Measurements from ENCODE around the gene ECEL1. TPM values are rescaled to one million over a fixed set of nuclear protein-coding genes. Genes with fewer than 3 reads are reported as not detected.

Gene ECEL1
- total RNA-seq, 1 donor from 2014 or later: not detected

Other genes starting within 250 kb of the ECEL1 start
- gene ALPP, start 109.1 kb downstream of the ECEL1 start, total RNA-seq: not detected in 2 replicates
- gene ALPG, start 81.0 kb downstream of the ECEL1 start, total RNA-seq: not detected in 2 replicates
- gene ALPI, start 31.7 kb downstream of the ECEL1 start, total RNA-seq: not detected in 2 replicates
- gene PRSS56, start 32.6 kb upstream of the ECEL1 start, total RNA-seq: 2.5 and 6.5 TPM in 2 replicates
- gene CHRND, start 38.3 kb upstream of the ECEL1 start, total RNA-seq: 273 and 339 TPM in 2 replicates
- 697 and 1,132 TPM in 2 replicates for gene CHRNG, start 51.9 kb upstream of the ECEL1 start, total RNA-seq
- gene TIGD1, start 62.7 kb upstream of the ECEL1 start, total RNA-seq: 2.1 and 3.0 TPM in 2 replicates
- 119 and 122 TPM in 2 replicates for gene EIF4E2, start 62.9 kb upstream of the ECEL1 start, total RNA-seq
- 0.29 TPM in 1 of 2 replicates, not detected in the other for gene EFHD1, start 145.8 kb upstream of the ECEL1 start, total RNA-seq
- gene GIGYF2, start 209.5 kb upstream of the ECEL1 start, total RNA-seq: 63.3 and 67.8 TPM in 2 replicates